Kidney (tissue), 14 donors: Measurements from ENCODE around the gene SWAP70. TPM values are rescaled to one million over a fixed set of nuclear protein-coding genes. Genes with fewer than 3 reads are reported as not detected.

Source experiments
- DNase-seq, 5 donors: peaks; one replicate each; pipeline ENCODE4 v3.0.0-alpha.2; 2013 to 2020
- FAIRE-seq: peaks from 2 replicates; lab custom pipeline; 2012; peaks lifted over from hg19 to GRCh38; lab: Jason Lieb, UNC
- H3K27ac ChIP-seq, 2 donors: one replicate each; pipeline ENCODE4 v1.7.0; 2013; ENCODE audit warnings: low read depth in 2 of 2, low read length in 2 of 2, inconsistent platforms in 1 of 2
- H3K27me3 ChIP-seq: one replicate; pipeline ENCODE4 v1.7.1; 2013; ENCODE audit warnings: low read length, inconsistent platforms; ENCODE audit not compliant: control insufficient read depth, insufficient read depth
- H3K36me3 ChIP-seq, 3 donors: one replicate each; pipeline versions ENCODE4 v1.7.0 to v1.7.1; 2013; ENCODE audit warnings: low read length in 3 of 3, control low read depth in 1 of 3, inconsistent platforms in 1 of 3; ENCODE audit not compliant: insufficient read depth in 3 of 3, control insufficient read depth in 2 of 3
- H3K4me1 ChIP-seq, 3 donors: one replicate each; pipeline versions ENCODE4 v1.7.0 to v1.7.1; 2013; ENCODE audit warnings: low read length in 3 of 3, inconsistent platforms in 1 of 3, low read depth in 1 of 3; ENCODE audit not compliant: control insufficient read depth in 2 of 3, insufficient read depth in 2 of 3
- H3K4me3 ChIP-seq, 3 donors: one replicate each; pipeline versions ENCODE4 v1.7.0 to v1.8.1; 2013; ENCODE audit warnings: low read length in 3 of 3, control low read depth in 1 of 3, inconsistent platforms in 1 of 3
- H3K9ac ChIP-seq, 3 donors: one replicate each; pipeline versions ENCODE4 v1.7.0 to v1.7.1; 2013; ENCODE audit warnings: low read length in 3 of 3, control low read depth in 1 of 3, inconsistent platforms in 1 of 3
- H3K9me3 ChIP-seq, 3 donors: one replicate each; pipeline versions ENCODE4 v1.7.0 to v1.7.1; 2013; ENCODE audit warnings: low read length in 3 of 3, control low read depth in 1 of 3, inconsistent platforms in 1 of 3; ENCODE audit not compliant: control insufficient read depth in 2 of 3, insufficient read depth in 1 of 3
- intact Hi-C: fragments of 100-400 bp; cut with DNase I; formaldehyde crosslinking; loops from one replicate; pipeline ENCODE4 v1.11.1; 2022
- polyA plus RNA-seq: library from polyadenylated mRNA; stranded (reverse); fragments of 350-450 nt; fragmentation: Illumina TruSeq; extraction: RNeasy Lipid Tissue Mini Kit (QIAGEN cat#74804); gene quantifications from one replicate; pipeline ENCODE4 v1.2.3, GENCODE V29; 2014; ENCODE audit warnings: low read depth, low replicate concordance; ENCODE audit not compliant: insufficient read depth
- total RNA-seq: library from RNA; stranded (reverse); fragmentation: NEBNext Ultra II Directional; extraction: Animal tissue kit (Norgen Biotek cat#: 25700); gene quantifications from one replicate; pipeline ENCODE4 v1.2.1, GENCODE V29; 2021
- TF ChIP-seq, protein P1 (sequence below): IDR thresholded peaks from 3 replicates; pipeline ENCODE4 v1.5.1; 2012; ENCODE audit warnings: mild to moderate bottlenecking, moderate library complexity, borderline replicate concordance; ENCODE audit not compliant: insufficient read depth; ENCODE audit errors: extremely low read depth
- donor health status: control.
- donor health status: control.
- donor health status: control.
- donor health status: control.
- donor health status: control.
- donor health status: DM: yes; HTN: yes; CAD: no.
- donor health status: Normal renal cell carcinoma (clear cell type).

Gene SWAP70
- total and polyA plus RNA-seq, 2 donors from 2014 or later: 11.1 to 61.0 TPM

DNA sequence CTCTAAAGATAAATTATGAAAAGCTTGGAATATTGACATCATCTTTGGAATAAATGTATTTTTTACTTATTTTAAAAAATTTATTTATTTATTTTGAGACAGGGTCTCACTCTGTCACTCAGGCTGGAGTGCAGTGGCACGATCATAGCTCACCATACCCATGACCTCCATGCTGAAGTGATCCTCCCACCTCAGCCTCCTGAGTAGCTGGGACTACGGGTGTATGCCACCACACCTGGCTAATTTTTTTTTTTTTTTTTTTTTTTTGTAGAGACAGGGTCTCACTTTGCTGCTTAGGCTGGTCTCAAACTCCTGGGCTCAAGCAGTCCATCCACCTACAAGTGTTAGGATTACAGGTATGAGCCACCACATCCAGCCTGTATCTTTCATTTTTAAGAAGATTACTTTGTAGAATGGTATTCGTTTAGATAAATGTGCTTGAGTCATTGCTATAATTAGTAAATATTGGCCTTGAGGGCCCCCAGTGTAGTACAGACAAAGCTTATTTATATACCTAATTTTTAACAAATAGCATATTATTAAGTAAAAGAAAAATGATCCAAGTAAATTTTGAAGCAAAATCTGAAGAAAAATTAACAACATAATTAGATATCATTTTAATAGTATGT is 8.5 kb downstream of the SWAP70 start:
- DNase-seq (peak in 1 of 5 donors; percentile 19), FAIRE-seq (no peak)
- TF ChIP-seq, protein P1, sequence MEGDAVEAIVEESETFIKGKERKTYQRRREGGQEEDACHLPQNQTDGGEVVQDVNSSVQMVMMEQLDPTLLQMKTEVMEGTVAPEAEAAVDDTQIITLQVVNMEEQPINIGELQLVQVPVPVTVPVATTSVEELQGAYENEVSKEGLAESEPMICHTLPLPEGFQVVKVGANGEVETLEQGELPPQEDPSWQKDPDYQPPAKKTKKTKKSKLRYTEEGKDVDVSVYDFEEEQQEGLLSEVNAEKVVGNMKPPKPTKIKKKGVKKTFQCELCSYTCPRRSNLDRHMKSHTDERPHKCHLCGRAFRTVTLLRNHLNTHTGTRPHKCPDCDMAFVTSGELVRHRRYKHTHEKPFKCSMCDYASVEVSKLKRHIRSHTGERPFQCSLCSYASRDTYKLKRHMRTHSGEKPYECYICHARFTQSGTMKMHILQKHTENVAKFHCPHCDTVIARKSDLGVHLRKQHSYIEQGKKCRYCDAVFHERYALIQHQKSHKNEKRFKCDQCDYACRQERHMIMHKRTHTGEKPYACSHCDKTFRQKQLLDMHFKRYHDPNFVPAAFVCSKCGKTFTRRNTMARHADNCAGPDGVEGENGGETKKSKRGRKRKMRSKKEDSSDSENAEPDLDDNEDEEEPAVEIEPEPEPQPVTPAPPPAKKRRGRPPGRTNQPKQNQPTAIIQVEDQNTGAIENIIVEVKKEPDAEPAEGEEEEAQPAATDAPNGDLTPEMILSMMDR: no peak
- Histone ChIP-seq H3K27ac (no peak overlapping the region), H3K4me3 (no peak overlapping the region), H3K27me3 (no peaks in the 10 kb centered on the region), H3K4me1 (no peaks in the 10 kb centered on the region), H3K9me3 (no peaks in the 10 kb centered on the region), H3K9ac (no peak overlapping the region), H3K36me3 (no peaks in the 10 kb centered on the region)
- intact Hi-C loops: no loop called here

DNA sequence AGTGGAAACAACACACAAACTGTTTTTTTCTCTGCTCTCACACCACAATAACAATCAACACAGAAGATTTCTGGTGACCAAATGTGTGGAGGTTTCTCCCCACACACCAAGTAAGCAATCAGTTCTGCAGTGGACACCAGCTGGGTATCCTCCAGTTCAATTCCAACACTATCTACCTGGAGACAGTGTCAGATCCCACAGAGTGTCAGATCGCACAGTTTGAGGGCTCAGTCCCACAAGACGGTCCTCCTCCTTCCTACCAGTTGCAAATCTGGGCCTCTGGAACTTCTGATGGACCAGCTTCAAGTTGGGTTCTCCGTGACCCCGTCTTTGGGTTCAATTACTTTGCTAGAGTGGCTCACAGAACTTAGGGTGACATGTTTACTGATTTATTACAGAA is 9.0 kb downstream of the SWAP70 start:
- no peak overlapping the region for H3K4me3 ChIP-seq
- no peak for FAIRE-seq
- intact Hi-C loops: no loop called here

DNA sequence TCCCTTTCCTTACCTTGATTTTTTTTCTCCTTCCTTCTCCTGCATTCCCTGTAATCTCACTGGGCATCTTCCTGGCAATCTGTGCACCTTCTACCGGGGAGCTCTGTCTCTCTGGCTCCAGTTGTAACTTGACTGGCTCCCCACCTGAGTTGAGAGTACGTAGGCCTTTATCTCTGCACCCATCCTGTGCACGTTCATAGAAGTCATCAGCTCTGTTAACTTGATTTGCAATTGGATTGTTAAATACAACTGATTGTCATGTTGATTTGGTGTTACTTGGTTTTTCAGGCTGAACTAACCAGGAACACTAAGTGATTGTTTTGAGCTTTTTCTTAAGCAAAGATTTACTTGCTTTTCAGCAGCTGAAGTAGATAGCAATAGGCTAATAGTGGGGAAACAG is 11.8 kb downstream of the SWAP70 start:
- intact Hi-C loops: no loop called here
- Histone ChIP-seq H3K9me3 (no peaks in the 10 kb centered on the region), H3K27ac (no peak overlapping the region), H3K27me3 (no peaks in the 10 kb centered on the region), H3K4me3 (no peak overlapping the region), H3K9ac (no peak overlapping the region), H3K36me3 (no peaks in the 10 kb centered on the region), H3K4me1 (no peaks in the 10 kb centered on the region)
- DNase-seq (no peak), FAIRE-seq (no peak)
- TF ChIP-seq, protein P1: no peak

More for the DNA sequence above, 9.0 kb downstream of the SWAP70 start:
- no peaks in the 10 kb centered on the region for H3K4me1 ChIP-seq
- no peaks in the 10 kb centered on the region for H3K9me3 ChIP-seq
- TF ChIP-seq, protein P1: no peak
- H3K27ac ChIP-seq: no peak overlapping the region
- no peaks in the 10 kb centered on the region for H3K36me3 ChIP-seq
- DNase-seq: no peak
- H3K27me3 ChIP-seq: no peaks in the 10 kb centered on the region
- H3K9ac ChIP-seq: no peak overlapping the region

DNA sequence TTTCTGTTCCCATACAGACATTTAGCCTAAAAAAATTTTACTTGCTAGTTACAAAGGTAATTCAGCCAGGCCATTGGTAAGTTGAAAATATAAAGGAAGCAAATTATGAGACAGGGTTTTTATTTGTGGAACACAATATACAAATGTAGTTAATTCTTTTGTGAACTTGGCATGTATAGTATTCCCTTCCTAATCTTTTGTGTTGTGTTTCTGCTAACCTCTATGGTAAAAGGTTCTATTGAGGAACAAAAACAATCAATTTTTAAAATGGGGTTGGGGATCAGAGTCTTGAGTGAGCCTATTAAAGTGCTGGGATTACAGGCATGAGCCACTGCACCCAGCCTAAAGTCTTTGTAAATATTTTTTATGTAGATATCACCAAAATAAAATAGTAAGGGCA is 14.1 kb downstream of the SWAP70 start:
- Histone ChIP-seq H3K9me3 (no peaks in the 10 kb centered on the region), H3K4me3 (no peak overlapping the region), H3K27ac (no peak overlapping the region), H3K4me1 (peaks cover 0 to 9% (median 7%) of the 10 kb centered on the region in 3 donors), H3K27me3 (no peaks in the 10 kb centered on the region), H3K9ac (no peak overlapping the region), H3K36me3 (no peaks in the 10 kb centered on the region)
- intact Hi-C loops: no loop called here
- TF ChIP-seq, protein P1: no peak
- FAIRE-seq (no peak), DNase-seq (no peak)
